Caco-2 (cell line): ENCODE measurements around the gene ADGRA1. TPM values are rescaled to one million over a fixed set of nuclear protein-coding genes. Genes with fewer than 3 reads are reported as not detected.

Experiments used
- BruUV-seq: library from RNA; stranded (reverse); fragments of 400-500 nt; replicated peaks from 2 replicates; lab custom pipeline; 2021; lab: Mats Ljungman, UMichigan
- CTCF ChIA-PET: fragments of 300-600 bp; sonication (Branson Sonifier 250); formaldehyde crosslinking; loops from one replicate; lab custom pipeline; 2022; ENCODE audit warnings: antibody characterized with exemption; lab: Charles Lee
- POLR2A ChIA-PET: fragments of 300-600 bp; sonication (Branson Sonifier 250); formaldehyde crosslinking; loops from one replicate; lab custom pipeline; 2022; ENCODE audit warnings: antibody characterized with exemption; lab: Charles Lee
- DNase-seq, 2 experiments: peaks; one replicate each; pipeline versions ENCODE4 v3.0.0 to v3.0.0-alpha.2; 2020 to 2022
- H3K27me3 ChIP-seq: replicated peaks from 2 replicates; pipeline ENCODE4 v1.6.0; 2011; ENCODE audit warnings: low read length; ENCODE audit not compliant: control insufficient read depth, insufficient read depth
- H3K36me3 ChIP-seq: 2 replicates; pipeline ENCODE4 v1.5.1; 2011; ENCODE audit warnings: low read length; ENCODE audit not compliant: control insufficient read depth, insufficient read depth
- H3K4me1 ChIP-seq: fragments of 250-450 bp; sonication (Bioruptor Pico); 2 replicates; pipeline ENCODE4 v1.5.1; 2020; ENCODE audit warnings: mild to moderate bottlenecking
- H3K4me3 ChIP-seq: 2 replicates; pipeline ENCODE4 v1.5.1; 2011; ENCODE audit warnings: low read depth, mild to moderate bottlenecking, control low read depth, low read length
- H3K9me3 ChIP-seq: fragments of 250-450 bp; sonication (Bioruptor Pico); 2 replicates; pipeline ENCODE4 v1.5.1; 2020; ENCODE audit warnings: mild to moderate bottlenecking, moderate library complexity
- H3K27ac Mint-ChIP-seq: one replicate; pipeline ENCODE4 v1.8.0; 2022; ENCODE audit warnings: mixed read lengths; ENCODE audit not compliant: unreplicated experiment
- H3K27me3 Mint-ChIP-seq: one replicate; pipeline ENCODE4 v1.8.0; 2022; ENCODE audit warnings: mixed read lengths; ENCODE audit not compliant: insufficient read depth, unreplicated experiment
- H3K36me3 Mint-ChIP-seq: one replicate; pipeline ENCODE4 v1.8.0; 2022; ENCODE audit warnings: mild to moderate bottlenecking, mixed read lengths; ENCODE audit not compliant: insufficient read depth, unreplicated experiment
- H3K4me1 Mint-ChIP-seq: one replicate; pipeline ENCODE4 v1.8.0; 2022; ENCODE audit warnings: low read depth, mixed read lengths; ENCODE audit not compliant: unreplicated experiment
- H3K4me3 Mint-ChIP-seq: one replicate; pipeline ENCODE4 v1.8.0; 2022; ENCODE audit warnings: mild to moderate bottlenecking, moderate library complexity, mixed read lengths; ENCODE audit not compliant: unreplicated experiment
- H3K9me3 Mint-ChIP-seq: one replicate; pipeline ENCODE4 v1.8.0; 2022; ENCODE audit warnings: mixed read lengths; ENCODE audit not compliant: unreplicated experiment
- intact Hi-C: fragments of 100-400 bp; cut with micrococcal nuclease; formaldehyde crosslinking; loops from one replicate; pipeline ENCODE4 v1.10.0; 2022; ENCODE audit not compliant: unreplicated experiment
- total RNA-seq: library from RNA; stranded (reverse); gene quantifications from 2 replicates; pipeline ENCODE4 v1.2.3, GENCODE V29; 2022
- TF ChIP-seq, protein P1 (sequence below), 2 experiments: fragments of 200-600 bp in 1 of 2; IDR thresholded peaks; 1 replicate in 1 of 2; 2 replicates in 1 of 2; pipeline versions ENCODE4 v1.5.1 to v1.8.0; 2011 to 2022; ENCODE audit warnings: antibody characterized with exemption in 1 of 2, control low read depth in 1 of 2, inconsistent platforms in 1 of 2, low read depth in 1 of 2, low read length in 1 of 2, mild to moderate bottlenecking in 1 of 2, moderate library complexity in 1 of 2; ENCODE audit not compliant: insufficient read depth in 1 of 2, severe bottlenecking in 1 of 2, unreplicated experiment in 1 of 2

The ADGRA1 gene
- total RNA-seq, 1 experiment from 2014 or later = not detected

DNA sequence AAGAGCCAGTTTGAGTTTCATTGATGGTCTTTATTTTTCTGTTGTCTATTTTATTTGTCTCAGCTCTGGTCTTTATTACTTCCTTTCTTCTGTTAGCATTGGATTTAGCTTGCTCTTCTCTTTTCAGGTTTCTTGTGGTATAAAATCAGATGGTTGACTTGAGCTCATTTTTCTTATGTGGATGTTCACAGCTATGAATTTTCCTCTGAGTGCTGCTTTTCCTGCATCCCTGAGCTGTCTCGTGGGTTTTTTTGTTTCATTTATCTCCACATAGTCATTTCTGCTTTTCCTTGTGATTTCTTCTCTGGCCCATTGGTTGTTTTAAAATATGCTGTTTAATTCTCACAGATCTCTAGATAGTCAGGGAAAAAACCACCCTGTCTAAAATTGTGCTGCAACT, 19.7 kb downstream of the ADGRA1 start:
- intact Hi-C loops = no loop called here
- Mint-ChIP-seq H3K9me3 (peaks cover 22% of the 10 kb centered on the region), H3K27ac (no peak overlapping the region), H3K27me3 (no peaks in the 10 kb centered on the region), H3K36me3 (no peaks in the 10 kb centered on the region), H3K4me1 (peaks cover 7% of the 10 kb centered on the region), H3K4me3 (no peak overlapping the region)
- H3K9me3 ChIP-seq = peaks cover 21% of the 10 kb centered on the region
- TF ChIP-seq, protein P1, sequence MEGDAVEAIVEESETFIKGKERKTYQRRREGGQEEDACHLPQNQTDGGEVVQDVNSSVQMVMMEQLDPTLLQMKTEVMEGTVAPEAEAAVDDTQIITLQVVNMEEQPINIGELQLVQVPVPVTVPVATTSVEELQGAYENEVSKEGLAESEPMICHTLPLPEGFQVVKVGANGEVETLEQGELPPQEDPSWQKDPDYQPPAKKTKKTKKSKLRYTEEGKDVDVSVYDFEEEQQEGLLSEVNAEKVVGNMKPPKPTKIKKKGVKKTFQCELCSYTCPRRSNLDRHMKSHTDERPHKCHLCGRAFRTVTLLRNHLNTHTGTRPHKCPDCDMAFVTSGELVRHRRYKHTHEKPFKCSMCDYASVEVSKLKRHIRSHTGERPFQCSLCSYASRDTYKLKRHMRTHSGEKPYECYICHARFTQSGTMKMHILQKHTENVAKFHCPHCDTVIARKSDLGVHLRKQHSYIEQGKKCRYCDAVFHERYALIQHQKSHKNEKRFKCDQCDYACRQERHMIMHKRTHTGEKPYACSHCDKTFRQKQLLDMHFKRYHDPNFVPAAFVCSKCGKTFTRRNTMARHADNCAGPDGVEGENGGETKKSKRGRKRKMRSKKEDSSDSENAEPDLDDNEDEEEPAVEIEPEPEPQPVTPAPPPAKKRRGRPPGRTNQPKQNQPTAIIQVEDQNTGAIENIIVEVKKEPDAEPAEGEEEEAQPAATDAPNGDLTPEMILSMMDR (IDR thresholded peaks at IDR 0.05; ENCODE audit: insufficient read depth in 1 of 2, low read depth in 1 of 2, low read length in 1 of 2, severe bottlenecking in 1 of 2, unreplicated experiment in 1 of 2) = no peak
- peaks cover 15% of the 10 kb centered on the region for H3K4me1 ChIP-seq
- BruUV-seq = no TSS peak
- no peak overlapping the region for H3K4me3 ChIP-seq
- no peaks in the 10 kb centered on the region for H3K36me3 ChIP-seq
- H3K27me3 ChIP-seq = no peaks in the 10 kb centered on the region
- ChIA-PET CTCF (no interaction called here), POLR2A (no interaction called here)
- DNase-seq = no peak

DNA sequence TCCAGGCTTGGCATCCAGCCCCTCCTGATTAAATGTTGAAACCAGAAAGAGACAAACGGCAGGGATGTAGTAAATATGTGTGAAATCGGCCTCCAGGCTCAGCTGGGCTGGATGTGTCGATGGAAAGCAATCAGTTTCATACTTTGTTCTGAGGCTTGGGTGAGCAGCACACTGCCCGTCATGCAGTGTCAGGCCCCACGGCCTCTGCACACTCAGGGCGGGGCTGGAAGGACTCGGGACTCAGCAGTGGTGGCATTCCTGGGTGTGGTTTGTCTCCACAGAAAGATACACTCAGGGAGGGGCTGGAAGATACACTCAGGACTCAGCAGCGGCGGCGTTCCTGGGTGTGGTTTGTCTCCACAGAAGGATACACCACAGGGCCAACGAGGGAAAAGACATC, 22.0 kb downstream of the ADGRA1 start:
- H3K27me3 Mint-ChIP-seq = no peaks in the 10 kb centered on the region
- TF ChIP-seq, protein P1 (IDR thresholded peaks at IDR 0.05; ENCODE audit: insufficient read depth in 1 of 2, low read depth in 1 of 2, low read length in 1 of 2, severe bottlenecking in 1 of 2, unreplicated experiment in 1 of 2) = no peak
- no peak overlapping the region for H3K4me3 Mint-ChIP-seq
- H3K4me1 Mint-ChIP-seq = peaks cover 7% of the 10 kb centered on the region
- no peaks in the 10 kb centered on the region for H3K36me3 Mint-ChIP-seq
- DNase-seq = no peak
- peaks cover 22% of the 10 kb centered on the region for H3K9me3 Mint-ChIP-seq
- H3K36me3 ChIP-seq = no peaks in the 10 kb centered on the region
- no peak overlapping the region for H3K27ac Mint-ChIP-seq
- intact Hi-C loops = no loop called here
- peaks cover 15% of the 10 kb centered on the region for H3K4me1 ChIP-seq
- H3K9me3 ChIP-seq = peaks cover 21% of the 10 kb centered on the region
- H3K4me3 ChIP-seq = no peak overlapping the region
- ChIA-PET CTCF (interaction anchor here (1.0 kb wide), 3 partner anchors 15 to 136 kb away, joined by 3 read pairs; no protein-coding TSS in a partner anchor), POLR2A (no interaction called here)
- no TSS peak for BruUV-seq
- H3K27me3 ChIP-seq = no peaks in the 10 kb centered on the region

DNA sequence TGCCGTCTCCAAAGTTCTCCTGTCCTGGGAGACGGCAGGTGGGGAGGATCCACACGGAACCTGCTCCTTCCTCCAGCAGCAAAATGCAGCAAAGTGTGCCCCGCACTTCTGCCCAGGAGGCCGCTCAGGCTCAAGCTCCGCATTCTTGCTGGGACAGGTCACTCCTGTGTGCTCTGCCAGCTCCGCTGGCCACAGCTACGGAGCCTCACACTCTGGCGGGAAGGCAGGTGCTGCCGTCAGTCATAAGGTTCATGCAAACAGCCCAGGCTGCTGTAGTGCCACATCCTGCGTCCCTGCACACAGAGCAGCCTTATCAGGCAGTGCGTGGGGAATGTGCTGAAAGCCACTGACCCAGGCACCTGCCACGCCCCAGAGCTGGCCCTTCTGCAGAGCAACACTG, 22.4 kb downstream of the ADGRA1 start:
- H3K36me3 Mint-ChIP-seq = no peaks in the 10 kb centered on the region
- intact Hi-C loops = no loop called here
- BruUV-seq = no TSS peak
- Histone ChIP-seq H3K4me1 (peaks cover 15% of the 10 kb centered on the region), H3K4me3 (no peak overlapping the region), H3K27me3 (no peaks in the 10 kb centered on the region), H3K36me3 (no peaks in the 10 kb centered on the region), H3K9me3 (peaks cover 21% of the 10 kb centered on the region)
- H3K27ac Mint-ChIP-seq = no peak overlapping the region
- H3K27me3 Mint-ChIP-seq = no peaks in the 10 kb centered on the region
- POLR2A ChIA-PET = no interaction called here
- TF ChIP-seq, protein P1 (IDR thresholded peaks at IDR 0.05; ENCODE audit: insufficient read depth in 1 of 2, low read depth in 1 of 2, low read length in 1 of 2, severe bottlenecking in 1 of 2, unreplicated experiment in 1 of 2) = no peak
- no peak overlapping the region for H3K4me3 Mint-ChIP-seq
- peak; percentile 51 to 71 for DNase-seq
- peaks cover 7% of the 10 kb centered on the region for H3K4me1 Mint-ChIP-seq
- H3K9me3 Mint-ChIP-seq = peaks cover 22% of the 10 kb centered on the region
- CTCF ChIA-PET = interaction anchor here (1.0 kb wide), 3 partner anchors 15 to 135 kb away, joined by 3 read pairs; no protein-coding TSS in a partner anchor
